Middle frontal gyrus (tissue), 1 donor: ENCODE results near the gene SMOC1.

ENCODE experiments used
- DNase-seq: peaks from one replicate; pipeline ENCODE4 v3.0.0-alpha.2; 2015; ENCODE audit warnings: low spot score; ENCODE audit errors: extremely low spot score

The SMOC1 gene

GRCh38 chr14:70006699-70007098 lies 127.5 kb downstream of the SMOC1 start:
- no peak for DNase-seq

GRCh38 chr14:70008284-70009262 lies 129.4 kb downstream of the SMOC1 start:
- no peak for DNase-seq

GRCh38 chr14:70009961-70010360 lies 130.7 kb downstream of the SMOC1 start:
- DNase-seq, result no peak

- no peak for DNase-seq
Measured at GRCh38 chr14:70011098-70011497, 131.9 kb downstream of the SMOC1 start.

- DNase-seq, result no peak
Measured at GRCh38 chr14:70011708-70012107, 132.5 kb downstream of the SMOC1 start.

GRCh38 chr14:70013271-70013873 lies 134.2 kb downstream of the SMOC1 start:
- DNase-seq, result no peak

- DNase-seq, result no peak
Measured at GRCh38 chr14:70014406-70015095, 135.3 kb downstream of the SMOC1 start.

- no peak for DNase-seq
Measured at GRCh38 chr14:70018230-70018629, 139.0 kb downstream of the SMOC1 start.

GRCh38 chr14:70018713-70019211 lies 139.5 kb downstream of the SMOC1 start:
- DNase-seq, result no peak

- DNase-seq, result no peak
Measured at GRCh38 chr14:70019695-70020094, 140.5 kb downstream of the SMOC1 start.

GRCh38 chr14:70020352-70021170 lies 141.3 kb downstream of the SMOC1 start:
- no peak for DNase-seq

- no peak for DNase-seq
Measured at GRCh38 chr14:70021548-70022220, 142.5 kb downstream of the SMOC1 start.

GRCh38 chr14:70022771-70023445 lies 143.7 kb downstream of the SMOC1 start:
- DNase-seq, result no peak

GRCh38 chr14:70023871-70024270 lies 144.7 kb downstream of the SMOC1 start:
- DNase-seq, result no peak

- no peak for DNase-seq
Measured at GRCh38 chr14:70027785-70028428, 148.7 kb downstream of the SMOC1 start.

GRCh38 chr14:70029296-70030132 lies 150.3 kb downstream of the SMOC1 start:
- DNase-seq, result no peak

- DNase-seq, result no peak
Measured at GRCh38 chr14:70032016-70032415, 152.8 kb downstream of the SMOC1 start.

GRCh38 chr14:70032447-70032846 lies 153.2 kb downstream of the SMOC1 start:
- DNase-seq, result no peak
